ENCODE data around the gene NXPH1.

The NXPH1 gene

GRCh38 chr7:8422177-8422576 lies 11.2 kb upstream of the NXPH1 start:
- TF ChIP-seq ZNF274 (IDR thresholded peaks at IDR 0.05; ENCODE audit: low read depth, low read length): no peak
- no peak overlapping the region for H3K4me3 ChIP-seq (ENCODE audit: low read length)

DNA sequence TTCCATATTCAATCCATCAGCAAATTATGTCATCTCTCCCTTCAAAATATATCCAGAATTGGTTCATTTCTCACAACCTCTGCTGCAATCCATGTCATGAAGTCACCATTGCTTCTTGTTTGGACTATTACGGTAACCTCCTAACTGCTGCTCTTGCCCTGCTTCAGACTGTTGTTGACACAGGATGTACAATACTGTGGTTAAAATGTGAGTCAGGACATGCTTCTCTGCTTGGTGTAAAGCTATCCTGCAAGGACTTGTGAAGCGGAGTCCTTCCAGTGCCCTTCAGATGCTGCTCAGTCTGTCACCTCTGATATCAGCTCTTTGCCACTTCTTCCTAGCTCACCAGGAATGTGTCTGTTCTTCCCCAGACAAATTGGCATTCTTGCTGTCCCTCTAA lies 10.4 kb upstream of the NXPH1 start:
- H3K4me3 ChIP-seq (ENCODE audit: low read length): no peak overlapping the region
- no peak for TF ChIP-seq ZNF274 (IDR thresholded peaks at IDR 0.05; ENCODE audit: low read depth, low read length)

DNA sequence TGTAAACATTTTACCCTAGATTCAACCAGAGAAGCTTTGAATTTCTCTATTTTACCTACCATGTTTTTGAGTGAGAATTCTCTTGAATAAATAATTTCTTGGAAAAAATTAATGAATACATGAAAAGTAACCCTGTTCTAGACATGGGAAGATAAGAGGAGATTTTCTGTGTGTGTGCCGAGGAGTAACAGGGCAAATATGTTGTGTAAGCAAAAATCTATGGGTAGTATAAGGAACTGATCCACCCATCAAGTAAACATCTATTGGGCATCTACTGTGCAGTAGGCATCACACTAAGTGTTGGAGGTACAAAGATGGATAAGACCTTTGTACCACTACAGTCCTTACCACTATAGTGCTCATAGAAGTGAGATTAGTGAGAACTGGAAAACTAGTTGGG lies 8.2 kb upstream of the NXPH1 start:
- H3K4me3 ChIP-seq (ENCODE audit: low read length): no peak overlapping the region
- TF ChIP-seq ZNF274 (IDR thresholded peaks at IDR 0.05; ENCODE audit: low read depth, low read length): no peak

- no peak overlapping the region for H3K4me3 ChIP-seq (ENCODE audit: low read length)
- no peak for TF ChIP-seq ZNF274 (IDR thresholded peaks at IDR 0.05; ENCODE audit: low read depth, low read length)
These were observed 2.8 kb upstream of the NXPH1 start for GRCh38 chr7:8430643-8431042.

GRCh38 chr7:8434290-8435002 lies 1.0 kb downstream of the NXPH1 start:
- no peak overlapping the region for H3K4me3 ChIP-seq (ENCODE audit: low read length)
- no peak for TF ChIP-seq ZNF274 (IDR thresholded peaks at IDR 0.05; ENCODE audit: low read depth, low read length)

DNA sequence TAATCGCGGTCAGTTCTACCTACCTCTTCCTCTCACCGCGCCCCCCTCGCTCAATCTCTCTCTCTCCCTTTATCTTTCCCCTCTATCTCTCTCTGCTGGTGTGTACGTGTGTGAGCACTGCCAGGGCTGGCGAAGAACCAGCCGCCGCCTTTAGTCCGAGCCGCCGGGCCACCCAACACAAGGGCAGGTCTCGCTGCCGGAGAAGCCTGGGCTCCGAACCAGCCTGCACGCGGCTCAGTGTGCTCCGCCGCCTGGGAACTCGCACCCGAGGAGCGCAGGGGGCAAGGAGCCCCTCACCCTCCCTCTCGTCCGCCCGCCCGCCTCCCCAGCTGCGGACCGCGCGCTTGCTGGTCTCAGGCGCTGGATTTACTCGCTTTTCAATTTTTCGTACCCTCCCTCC lies 1.7 kb downstream of the NXPH1 start:
- no peak overlapping the region for H3K4me3 ChIP-seq (ENCODE audit: low read length)
- TF ChIP-seq ZNF274 (IDR thresholded peaks at IDR 0.05; ENCODE audit: low read depth, low read length): no peak

GRCh38 chr7:8435590-8436545 lies 2.5 kb downstream of the NXPH1 start:
- no peak for TF ChIP-seq ZNF274 (IDR thresholded peaks at IDR 0.05; ENCODE audit: low read depth, low read length)
- no peak overlapping the region for H3K4me3 ChIP-seq (ENCODE audit: low read length)

DNA sequence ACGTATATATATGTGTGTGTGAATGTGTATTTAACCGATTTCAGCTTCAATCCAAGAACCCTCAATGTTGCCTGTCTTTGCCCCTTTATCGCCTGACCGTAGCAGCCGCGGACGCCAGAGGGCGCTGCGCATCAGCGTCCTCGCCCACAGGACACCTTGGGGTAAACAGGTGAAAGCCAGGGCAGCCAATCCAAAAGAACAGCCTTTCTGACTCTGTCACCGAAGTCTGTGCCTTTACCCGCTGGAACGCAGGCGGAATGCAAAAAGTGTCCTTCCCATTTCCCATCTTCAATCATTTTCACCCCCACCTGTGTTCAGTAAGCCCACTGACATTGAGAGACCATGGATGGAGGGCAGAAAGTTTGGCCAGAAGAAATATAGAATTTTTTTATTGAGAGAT lies 3.6 kb downstream of the NXPH1 start:
- H3K4me3 ChIP-seq (ENCODE audit: low read length): no peak overlapping the region
- TF ChIP-seq ZNF274 (IDR thresholded peaks at IDR 0.05; ENCODE audit: low read depth, low read length): no peak

GRCh38 chr7:8437606-8438005 lies 4.2 kb downstream of the NXPH1 start:
- no peak for TF ChIP-seq ZNF274 (IDR thresholded peaks at IDR 0.05; ENCODE audit: low read depth, low read length)
- H3K4me3 ChIP-seq (ENCODE audit: low read length): no peak overlapping the region

GRCh38 chr7:8440670-8441069 lies 7.3 kb downstream of the NXPH1 start:
- no peak overlapping the region for H3K4me3 ChIP-seq (ENCODE audit: low read length)
- TF ChIP-seq ZNF274 (IDR thresholded peaks at IDR 0.05; ENCODE audit: low read depth, low read length): no peak

DNA sequence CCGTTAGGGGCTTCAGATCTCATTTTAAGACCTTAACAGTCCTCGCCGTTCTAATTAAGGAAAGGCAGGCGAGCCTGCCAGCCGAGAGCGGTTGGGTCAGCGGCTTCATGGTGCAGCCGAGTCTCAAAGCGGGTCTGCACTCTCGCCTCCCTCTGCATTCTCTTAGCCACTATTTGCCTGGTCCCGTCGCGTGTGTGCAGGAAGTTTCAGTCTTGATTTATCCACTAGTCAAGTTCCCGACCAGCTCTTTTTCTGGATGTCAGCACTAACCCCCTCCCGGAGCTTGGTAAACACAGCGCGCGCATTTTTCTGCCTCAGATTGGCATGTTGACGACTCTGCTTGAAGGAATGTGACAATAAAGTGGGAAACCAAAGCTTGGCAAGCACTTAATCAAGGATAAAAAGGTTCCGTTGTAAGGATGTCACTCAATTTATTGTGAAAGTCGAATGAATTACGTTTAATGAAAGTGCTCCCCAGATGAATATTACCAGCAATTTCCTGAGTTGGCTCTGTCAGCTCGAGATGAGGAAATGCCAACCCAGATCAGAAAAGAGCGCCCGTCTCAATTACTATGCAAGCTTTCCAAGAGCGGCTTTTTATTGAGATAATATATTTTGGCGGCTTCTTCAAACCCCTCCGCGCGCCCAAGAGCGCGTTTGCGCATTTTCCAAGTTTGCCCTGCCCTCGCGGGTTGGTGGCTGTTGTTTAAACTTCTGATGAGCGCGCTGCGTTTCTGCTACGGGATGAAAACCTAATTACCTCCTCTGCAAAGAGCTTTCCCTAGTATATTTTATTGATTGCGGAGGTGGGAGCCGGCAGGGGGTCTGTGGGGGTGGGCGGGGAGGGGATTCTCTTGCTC lies 7.9 kb downstream of the NXPH1 start:
- no peak for TF ChIP-seq ZNF274 (IDR thresholded peaks at IDR 0.05; ENCODE audit: low read depth, low read length)
- no peak overlapping the region for H3K4me3 ChIP-seq (ENCODE audit: low read length)

DNA sequence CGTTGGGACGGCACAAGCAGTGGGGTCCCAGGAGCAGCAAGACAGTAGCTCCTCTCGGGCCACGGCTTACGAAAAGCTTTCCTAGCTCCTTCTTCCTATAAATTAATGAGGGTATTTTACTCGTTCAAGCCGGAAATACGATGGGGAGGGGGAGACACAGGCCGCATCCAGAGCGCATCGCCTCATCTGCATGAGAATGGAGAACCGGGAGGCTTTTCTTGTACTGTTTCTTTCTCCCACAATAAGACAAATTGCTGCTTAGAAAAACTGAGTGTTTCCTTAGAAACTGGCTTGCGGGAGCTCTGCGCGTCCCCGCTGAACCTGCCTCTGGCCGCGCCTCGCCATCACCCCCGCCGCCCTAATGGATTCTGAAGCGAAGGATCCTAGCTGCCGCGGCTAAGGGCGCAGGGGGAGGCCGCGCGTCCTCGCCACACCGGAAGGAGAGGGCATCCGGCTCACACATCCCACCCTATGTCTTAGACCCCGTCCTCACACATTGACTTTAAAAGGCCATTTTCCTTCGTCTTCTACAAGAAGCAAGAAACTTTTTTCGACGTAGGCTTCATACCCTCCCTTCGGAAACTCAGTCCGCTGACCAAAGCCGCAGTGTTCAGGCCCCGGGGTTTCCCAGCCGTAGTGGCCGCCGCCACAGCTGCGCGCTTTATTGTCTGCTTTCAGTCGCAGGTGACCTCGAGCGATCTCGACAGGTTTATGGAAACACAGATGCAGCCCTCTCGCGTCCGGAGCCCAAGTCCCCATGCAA lies 8.8 kb downstream of the NXPH1 start:
- no peak for TF ChIP-seq ZNF274 (IDR thresholded peaks at IDR 0.05; ENCODE audit: low read depth, low read length)
- no peak overlapping the region for H3K4me3 ChIP-seq (ENCODE audit: low read length)

GRCh38 chr7:8442814-8443304 lies 9.4 kb downstream of the NXPH1 start:
- H3K4me3 ChIP-seq (ENCODE audit: low read length): no peak overlapping the region
- no peak for TF ChIP-seq ZNF274 (IDR thresholded peaks at IDR 0.05; ENCODE audit: low read depth, low read length)

All from GM08714 (cell line).